Esophagus (tissue), 2 donors: ENCODE results near the gene RPS26. TPM values are rescaled to one million over a fixed set of nuclear protein-coding genes. Genes with fewer than 3 reads are reported as not detected.
"Not testable (repeated sequence)": the region's sequence is repeated elsewhere in the genome, so short reads cannot be mapped to it uniquely, and the experiment has no call there.

Experiments used
- H3K27ac ChIP-seq, 2 donors: one replicate each; pipeline ENCODE4 v1.5.1; 2013; ENCODE audit warnings: low read depth in 2 of 2, mild to moderate bottlenecking in 2 of 2, inconsistent platforms in 1 of 2, low read length in 1 of 2, moderate library complexity in 1 of 2
- H3K27me3 ChIP-seq, 2 donors: one replicate each; pipeline ENCODE4 v1.6.1; 2013; ENCODE audit warnings: low read length in 2 of 2, control low read depth in 1 of 2, mild to moderate bottlenecking in 1 of 2; ENCODE audit not compliant: insufficient read depth in 2 of 2, control insufficient read depth in 1 of 2
- H3K36me3 ChIP-seq, 2 donors: one replicate each; pipeline ENCODE4 v1.6.1; 2013; ENCODE audit warnings: low read length in 1 of 2; ENCODE audit not compliant: control insufficient read depth in 2 of 2, insufficient read depth in 2 of 2
- H3K4me1 ChIP-seq, 2 donors: one replicate each; pipeline ENCODE4 v1.6.1; 2013; ENCODE audit warnings: low read length in 1 of 2; ENCODE audit not compliant: control insufficient read depth in 2 of 2, insufficient read depth in 2 of 2
- H3K4me3 ChIP-seq, 2 donors: one replicate each; pipeline ENCODE4 v1.5.1; 2013; ENCODE audit warnings: low read length in 2 of 2, mild to moderate bottlenecking in 2 of 2, low read depth in 1 of 2, moderate library complexity in 1 of 2
- H3K9me3 ChIP-seq, 2 donors: one replicate each; pipeline ENCODE4 v1.6.1; 2013; ENCODE audit warnings: mild to moderate bottlenecking in 2 of 2, low read depth in 1 of 2, low read length in 1 of 2, moderate library complexity in 1 of 2; ENCODE audit not compliant: control insufficient read depth in 2 of 2, insufficient read depth in 1 of 2
- WGBS, 2 donors: extraction: QIAGEN DNeasy Blood & Tissue Kit; methylation state at CpG; one replicate each; pipeline ENCODE4 v1.1.7; 2013; 5-methylcytosine and 5-hydroxymethylcytosine counted together
- polyA plus RNA-seq, 2 donors: library from polyadenylated mRNA; stranded (reverse); fragments of 200-250 nt; gene quantifications; one replicate each; pipeline ENCODE4 v1.2.3, GENCODE V29; 2013
- donor health status: healthy with polysubstance abuse.
- donor health status: Bipolar disorder and iron deficiency.

Gene RPS26
- polyA plus RNA-seq, 2 donors = 899 to 941 TPM

DNA sequence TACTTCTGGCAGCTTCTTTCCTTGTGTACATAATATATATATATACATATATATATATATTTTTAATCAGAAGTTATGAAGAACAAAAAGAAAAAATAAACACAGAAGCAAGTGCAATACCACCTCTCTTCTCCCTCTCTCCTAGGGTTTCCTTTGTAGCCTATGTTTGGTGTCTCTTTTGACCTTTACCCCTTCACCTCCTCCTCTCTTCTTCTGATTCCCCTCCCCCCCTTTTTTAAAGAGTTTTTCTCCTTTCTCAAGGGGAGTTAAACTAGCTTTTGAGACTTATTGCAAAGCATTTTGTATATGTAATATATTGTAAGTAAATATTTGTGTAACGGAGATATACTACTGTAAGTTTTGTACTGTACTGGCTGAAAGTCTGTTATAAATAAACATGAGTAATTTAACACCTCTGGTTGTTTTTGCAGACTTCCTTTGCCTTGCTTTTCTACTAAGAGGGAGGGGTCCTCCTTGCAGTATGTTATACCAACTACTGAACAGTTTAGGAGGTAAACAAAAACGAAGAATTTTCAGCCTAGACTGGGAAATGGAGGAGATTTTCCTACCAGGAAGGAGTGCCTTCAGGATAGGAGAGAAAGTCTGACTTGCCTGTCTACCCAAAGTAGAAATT lies 3.6 kb upstream of the RPS26 start:
- Histone ChIP-seq H3K36me3 (peaks cover 3 to 9% of the 10 kb centered on the region in 2 donors), H3K9me3 (no peaks in the 10 kb centered on the region), H3K27ac (no peak overlapping the region), H3K27me3 (no peaks in the 10 kb centered on the region), H3K4me1 (no peaks in the 10 kb centered on the region), H3K4me3 (no peak overlapping the region)
- 60 to 63% methylated on average over 2 of the region's 2 CpGs for WGBS, 2 donors

GRCh38 chr12:56040151-56040550 lies 1.6 kb upstream of the RPS26 start:
- 95 to 100% methylated on average over 1 of the region's 1 CpG for WGBS, 2 donors
- H3K27ac ChIP-seq = no peak overlapping the region
- H3K4me1 ChIP-seq = peaks cover 0 to 2% of the 10 kb centered on the region in 2 donors
- peaks cover 6% of the 10 kb centered on the region in 2 donors for H3K36me3 ChIP-seq
- H3K4me3 ChIP-seq = no peak overlapping the region
- no peaks in the 10 kb centered on the region for H3K27me3 ChIP-seq
- no peaks in the 10 kb centered on the region for H3K9me3 ChIP-seq

- peak overlapping the region; percentile 79 to 94 for H3K27ac ChIP-seq
- no peaks in the 10 kb centered on the region for H3K27me3 ChIP-seq
- H3K9me3 ChIP-seq = no peaks in the 10 kb centered on the region
- H3K4me1 ChIP-seq = peaks cover 0 to 2% of the 10 kb centered on the region in 2 donors
- H3K4me3 ChIP-seq = peak overlapping the region; percentile 19 to 93
- WGBS, 2 donors = 50 to 56% methylated on average over 14 of the region's 14 CpGs
- peaks cover 5 to 6% of the 10 kb centered on the region in 2 donors for H3K36me3 ChIP-seq
Measured at GRCh38 chr12:56040963-56041551, 661 bp upstream of the RPS26 start.

DNA sequence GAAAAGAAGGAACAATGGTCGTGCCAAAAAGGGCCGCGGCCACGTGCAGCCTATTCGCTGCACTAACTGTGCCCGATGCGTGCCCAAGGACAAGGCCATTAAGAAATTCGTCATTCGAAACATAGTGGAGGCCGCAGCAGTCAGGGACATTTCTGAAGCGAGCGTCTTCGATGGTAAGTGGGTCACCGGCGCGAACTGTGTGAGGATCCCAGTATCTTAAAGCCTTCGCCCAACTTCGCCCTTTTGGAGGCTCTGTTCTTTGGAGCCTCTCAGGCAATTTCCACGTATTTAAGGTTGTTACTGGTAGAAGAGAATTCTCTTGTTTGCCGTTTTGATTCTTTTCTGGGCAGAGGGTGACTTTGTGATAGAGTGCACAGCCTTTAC lies 704 bp downstream of the RPS26 start:
- 2 to 3% methylated on average over 12 to 20 of the region's 20 CpGs for WGBS, 2 donors
- Histone ChIP-seq H3K4me3 (peak overlapping the region; percentile 93 to 97), H3K27ac (peak overlapping the region; percentile 79 to 94)
- H3K4me1 ChIP-seq, H3K9me3 ChIP-seq, H3K27me3 ChIP-seq, H3K36me3 ChIP-seq: not testable (repeated sequence)

- H3K4me1 ChIP-seq = peaks cover 0 to 2% of the 10 kb centered on the region in 2 donors
- no peak overlapping the region for H3K27ac ChIP-seq
- H3K36me3 ChIP-seq = peaks cover 5 to 6% of the 10 kb centered on the region in 2 donors
- H3K9me3 ChIP-seq = no peaks in the 10 kb centered on the region
- WGBS, 2 donors = 24 to 30% methylated on average over 9 of the region's 9 CpGs
- H3K27me3 ChIP-seq = no peaks in the 10 kb centered on the region
- peak overlapping the region; percentile 93 to 97 for H3K4me3 ChIP-seq
Measured at GRCh38 chr12:56042843-56043242, 1.1 kb downstream of the RPS26 start.

- peaks cover 0 to 2% of the 10 kb centered on the region in 2 donors for H3K4me1 ChIP-seq
- no peak overlapping the region for H3K4me3 ChIP-seq
- H3K9me3 ChIP-seq = no peaks in the 10 kb centered on the region
- H3K27ac ChIP-seq = peak overlapping the region in 1 of 2 donors; percentile 24
- H3K36me3 ChIP-seq = peaks cover 5 to 6% of the 10 kb centered on the region in 2 donors
- WGBS, 2 donors = 84 to 86% methylated on average over 9 of the region's 9 CpGs
- H3K27me3 ChIP-seq = no peaks in the 10 kb centered on the region
Measured at GRCh38 chr12:56046027-56046780, 4.5 kb downstream of the RPS26 start.

DNA sequence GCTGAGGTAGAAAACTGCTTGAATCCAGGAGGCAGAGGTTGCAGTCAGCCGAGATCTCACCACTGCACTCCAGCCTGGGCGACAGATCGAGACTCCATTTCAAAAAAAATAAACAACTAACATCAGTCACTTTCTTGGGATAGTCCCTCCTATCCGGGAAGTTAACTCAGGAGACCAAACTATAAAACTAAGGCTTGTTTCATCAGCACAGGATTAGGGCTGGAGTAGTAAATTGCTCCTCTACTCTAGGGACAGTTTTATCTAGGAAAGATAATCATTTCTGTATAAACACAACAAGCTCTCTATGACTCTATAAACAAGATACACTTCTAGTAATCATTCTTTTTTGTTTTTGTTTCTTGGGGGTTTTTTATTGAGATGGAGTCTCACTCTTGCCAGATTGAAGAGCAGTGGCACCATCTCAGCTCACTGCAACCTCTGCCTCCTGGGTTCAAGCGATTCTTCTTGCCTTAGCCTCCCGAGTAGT lies 11.7 kb downstream of the RPS26 start:
- WGBS, 2 donors = 77 to 78% methylated on average over 6 of the region's 6 CpGs

DNA sequence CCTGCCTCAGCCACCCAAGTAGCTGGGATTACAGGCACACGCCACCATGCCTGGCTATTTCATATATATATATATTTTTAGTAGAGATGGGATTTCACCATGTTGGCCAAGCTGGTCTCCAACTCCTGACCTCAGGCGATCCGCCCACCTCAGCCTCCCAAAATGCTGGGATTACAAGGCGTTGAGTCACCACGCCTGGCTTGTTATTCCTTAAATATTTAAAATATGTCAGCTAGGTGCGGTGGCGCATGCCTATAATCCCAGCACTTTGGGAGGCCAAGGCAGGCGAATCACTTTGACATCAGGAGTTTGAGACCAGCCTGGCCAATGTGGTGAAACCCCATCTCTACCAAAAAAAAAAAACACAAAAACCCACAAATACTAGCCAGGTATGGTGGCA lies 18.2 kb downstream of the RPS26 start:
- not testable (repeated sequence) for H3K4me3 ChIP-seq, H3K4me1 ChIP-seq, H3K9me3 ChIP-seq, H3K36me3 ChIP-seq, H3K27me3 ChIP-seq, H3K27ac ChIP-seq
- 82 to 85% methylated on average over 8 of the region's 8 CpGs for whole genome bisulfite sequencing, 2 donors

More for the DNA sequence above, 11.7 kb downstream of the RPS26 start:
- Histone ChIP-seq H3K27me3 (no peaks in the 10 kb centered on the region), H3K9me3 (no peaks in the 10 kb centered on the region), H3K36me3 (no peaks in the 10 kb centered on the region), H3K4me1 (no peaks in the 10 kb centered on the region), H3K4me3 (no peak overlapping the region), H3K27ac (no peak overlapping the region)

DNA sequence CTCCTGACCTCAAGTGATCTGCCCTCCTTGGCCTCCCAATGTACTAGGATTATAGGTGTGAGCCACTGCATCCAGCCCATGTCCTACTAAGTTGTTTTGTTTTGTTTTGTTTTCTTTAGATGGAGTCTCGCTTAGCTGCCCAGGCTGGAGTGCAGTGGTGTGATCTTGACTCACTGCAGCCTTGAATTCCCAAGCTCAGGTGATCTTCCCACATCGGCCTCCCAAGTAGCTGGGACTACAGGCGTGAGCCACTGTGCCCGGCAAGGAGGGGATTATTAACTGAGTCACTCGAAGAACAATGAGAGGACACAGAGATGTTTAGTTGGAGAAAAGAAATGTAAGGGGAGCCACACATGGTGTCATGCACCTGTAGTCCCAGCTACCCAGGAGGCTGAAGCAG lies 20.3 kb downstream of the RPS26 start:
- Histone ChIP-seq H3K27me3 (no peaks in the 10 kb centered on the region), H3K27ac (no peak overlapping the region), H3K4me1 (no peaks in the 10 kb centered on the region), H3K9me3 (no peaks in the 10 kb centered on the region), H3K4me3 (no peak overlapping the region), H3K36me3 (no peaks in the 10 kb centered on the region)
- 67 to 72% methylated on average over 5 of the region's 5 CpGs for WGBS, 2 donors
